ENCODE measurements around the gene MYO3B. TPM values are rescaled to one million over a fixed set of nuclear protein-coding genes. Genes with fewer than 3 reads are reported as not detected.

The MYO3B gene
- total RNA-seq, 1 experiment from 2014 or later, result 0.63 TPM

DNA sequence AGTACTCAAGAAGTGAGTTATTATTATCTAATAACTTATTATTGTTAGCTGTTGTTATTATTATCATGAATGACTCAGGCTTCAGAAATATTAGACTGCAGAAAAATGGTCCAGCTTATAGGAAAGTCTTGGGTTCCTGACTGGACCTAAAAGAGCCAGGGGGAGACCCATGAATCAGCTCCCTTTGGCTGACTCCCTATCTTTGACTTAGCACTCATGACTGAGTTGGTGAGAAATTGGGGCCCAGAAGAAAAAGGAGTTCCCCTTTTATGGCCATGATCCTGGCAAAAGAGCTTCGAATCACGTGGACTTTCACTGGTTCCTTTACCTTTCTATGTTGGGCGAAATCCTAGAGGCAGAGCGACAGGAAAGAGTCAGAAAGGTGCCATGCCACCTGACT lies 145.8 kb downstream of the MYO3B start:
- Histone ChIP-seq H2AFZ (ENCODE audit: low read length) (no peak overlapping the region), H2BK15ac (ENCODE audit: low read depth, low read length) (no peak overlapping the region; the same call in 1 of the 2 replicates), H3K23me2 (ENCODE audit: insufficient read length, low read depth, low read length, poor library complexity, severe bottlenecking) (no peaks in the 10 kb centered on the region), H4K91ac (ENCODE audit: insufficient read length, low read depth, low read length) (no peak overlapping the region), H2BK5ac (ENCODE audit: insufficient read length, low read length) (no peak overlapping the region), H3K27me3 (ENCODE audit: insufficient read depth, low read length) (no peaks in the 10 kb centered on the region), H3K14ac (ENCODE audit: insufficient read depth, low read length) (no peak overlapping the region), H2BK120ac (ENCODE audit: low read depth, low read length, poor library complexity, severe bottlenecking) (no peak overlapping the region), H3K18ac (ENCODE audit: insufficient read length, low read depth, low read length) (no peak overlapping the region), H3K27ac (ENCODE audit: insufficient read length, low read depth, low read length) (no peak overlapping the region), H3K4me2 (ENCODE audit: insufficient read depth, insufficient read length, low read length) (no peak overlapping the region), H3T11ph (ENCODE audit: low read length) (no peak overlapping the region), H3K4ac (ENCODE audit: low read depth, low read length) (no peak overlapping the region), H3K79me2 (ENCODE audit: insufficient read depth, low read length) (no peaks in the 10 kb centered on the region), H3K4me1 (ENCODE audit: insufficient read depth, low read length) (no peaks in the 10 kb centered on the region), H4K5ac (ENCODE audit: insufficient read length, low read depth, low read length) (no peak overlapping the region), H3K79me1 (ENCODE audit: insufficient read depth, low read depth, low read length, poor library complexity, severe bottlenecking) (no peaks in the 10 kb centered on the region), H3K9me3 (ENCODE audit: control insufficient read depth, low read depth, low read length) (no peaks in the 10 kb centered on the region), H3K23ac (ENCODE audit: insufficient read length, low read depth, low read length) (no peak overlapping the region), H2AK5ac (ENCODE audit: insufficient read length, low read length) (no peak overlapping the region), H2BK12ac (ENCODE audit: insufficient read length, low read depth, low read length) (no peak overlapping the region), H2BK20ac (ENCODE audit: low read depth, low read length, poor library complexity, severe bottlenecking) (no peak overlapping the region), H3K9ac (ENCODE audit: extremely low read depth, insufficient read length, low read length) (no peak overlapping the region), H4K8ac (replicated peaks; ENCODE audit: insufficient read length, low read depth, low read length) (no peak overlapping the region), H3K56ac (ENCODE audit: insufficient read length, low read depth, low read length) (no peak overlapping the region), H4K20me1 (ENCODE audit: control insufficient read depth, insufficient read depth, insufficient read length) (no peaks in the 10 kb centered on the region)
- TF ChIP-seq, protein P1, sequence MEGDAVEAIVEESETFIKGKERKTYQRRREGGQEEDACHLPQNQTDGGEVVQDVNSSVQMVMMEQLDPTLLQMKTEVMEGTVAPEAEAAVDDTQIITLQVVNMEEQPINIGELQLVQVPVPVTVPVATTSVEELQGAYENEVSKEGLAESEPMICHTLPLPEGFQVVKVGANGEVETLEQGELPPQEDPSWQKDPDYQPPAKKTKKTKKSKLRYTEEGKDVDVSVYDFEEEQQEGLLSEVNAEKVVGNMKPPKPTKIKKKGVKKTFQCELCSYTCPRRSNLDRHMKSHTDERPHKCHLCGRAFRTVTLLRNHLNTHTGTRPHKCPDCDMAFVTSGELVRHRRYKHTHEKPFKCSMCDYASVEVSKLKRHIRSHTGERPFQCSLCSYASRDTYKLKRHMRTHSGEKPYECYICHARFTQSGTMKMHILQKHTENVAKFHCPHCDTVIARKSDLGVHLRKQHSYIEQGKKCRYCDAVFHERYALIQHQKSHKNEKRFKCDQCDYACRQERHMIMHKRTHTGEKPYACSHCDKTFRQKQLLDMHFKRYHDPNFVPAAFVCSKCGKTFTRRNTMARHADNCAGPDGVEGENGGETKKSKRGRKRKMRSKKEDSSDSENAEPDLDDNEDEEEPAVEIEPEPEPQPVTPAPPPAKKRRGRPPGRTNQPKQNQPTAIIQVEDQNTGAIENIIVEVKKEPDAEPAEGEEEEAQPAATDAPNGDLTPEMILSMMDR (conservative IDR thresholded peaks at IDR 0.05), result no peak
- peaks cover 16% of the 10 kb centered on the region in 2 experiments for H3K4me1 Mint-ChIP-seq
- no peak overlapping the region for H3K4me3 Mint-ChIP-seq
- no CpG with 5 or more reads among the region's 4 CpGs for WGBS (ENCODE audit: extremely low coverage, insufficient read length, low lambda C conversion rate)
- H3K36me3 Mint-ChIP-seq (ENCODE audit: insufficient read depth in 1 of 3, low read depth in 3 of 3), result peaks cover 8 to 28% (median 16%) of the 10 kb centered on the region in 3 experiments
- no peak for DNase-seq
- no peak overlapping the region for H3K27ac Mint-ChIP-seq
- H3K27me3 Mint-ChIP-seq (ENCODE audit: low read depth), result peaks cover 5% of the 10 kb centered on the region
- peaks cover 17 to 25% of the 10 kb centered on the region in 2 experiments for H3K9me3 Mint-ChIP-seq

Measured in H9 (cell line).